MM.1S (cell line): Measurements from ENCODE around the gene KCNN4.

Source experiments
- CTCF ChIP-seq: fragments of 300-600 bp; sonication (generic); IDR thresholded peaks from 2 replicates; pipeline ENCODE4 v1.5.1; 2016; ENCODE audit warnings: antibody characterized with exemption, low read length, mixed read lengths
- EZH2 ChIP-seq: fragments of 300-600 bp; sonication (generic); optimal IDR thresholded peaks from 2 replicates; pipeline ENCODE3; 2017; ENCODE audit warnings: low read depth, mild to moderate bottlenecking, antibody characterized with exemption, low read length, mixed read lengths
- EZH2phosphoT487 ChIP-seq: fragments of 300-600 bp; sonication (generic); IDR thresholded peaks from 2 replicates; pipeline ENCODE4 v1.6.1; 2018; ENCODE audit warnings: antibody characterized with exemption, low read length

- TF ChIP-seq CTCF (no peak), EZH2 (no peak), EZH2phosphoT487 (no peak)
Measured at GRCh38 chr19:43807651-43808050, 26.9 kb upstream of the KCNN4 start.
